ENCODE data around the gene CPNE5.
A peak's percentile ranks its signal among the peaks of the same experiment; 100 is the strongest.

The CPNE5 gene

DNA sequence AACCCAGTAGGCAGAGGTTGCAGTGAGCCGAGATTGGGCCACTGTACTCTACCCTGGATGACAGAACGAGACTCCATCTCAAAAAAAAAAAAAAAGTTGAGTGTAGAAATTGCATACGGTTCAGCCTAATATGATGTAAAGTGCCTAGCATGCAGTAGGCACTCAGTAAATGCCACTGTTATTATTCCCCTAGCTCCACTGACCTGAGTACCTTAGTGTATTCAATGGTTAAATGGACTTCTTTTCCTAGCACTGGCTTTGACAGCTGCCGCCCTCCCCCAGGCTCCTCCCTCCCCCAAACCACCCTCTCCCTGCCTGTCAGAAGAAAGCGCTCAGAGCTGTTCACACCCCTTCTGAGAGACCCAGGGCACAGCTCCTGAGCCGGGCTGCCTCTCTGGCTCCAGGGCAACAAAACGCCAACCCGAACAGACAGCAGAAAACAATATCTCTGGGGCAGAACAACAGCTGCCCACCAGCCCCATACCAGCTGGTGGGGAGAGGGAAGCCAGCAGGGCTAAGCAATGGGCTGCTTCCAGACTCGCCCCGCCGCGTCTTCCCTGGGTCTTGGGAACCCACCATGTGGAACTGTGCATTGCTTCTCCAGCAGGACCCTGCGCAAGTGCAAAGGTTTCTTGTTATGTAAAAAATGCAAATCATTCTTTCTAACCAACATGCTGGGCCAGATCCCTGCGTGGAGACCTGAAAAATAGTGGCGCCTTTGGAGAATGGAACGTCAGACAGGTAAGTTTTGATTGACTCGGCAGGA lies 4.5 kb downstream of the CPNE5 start:
- DNase-seq (ENCODE audit: low spot score), result peak; percentile 68

DNA sequence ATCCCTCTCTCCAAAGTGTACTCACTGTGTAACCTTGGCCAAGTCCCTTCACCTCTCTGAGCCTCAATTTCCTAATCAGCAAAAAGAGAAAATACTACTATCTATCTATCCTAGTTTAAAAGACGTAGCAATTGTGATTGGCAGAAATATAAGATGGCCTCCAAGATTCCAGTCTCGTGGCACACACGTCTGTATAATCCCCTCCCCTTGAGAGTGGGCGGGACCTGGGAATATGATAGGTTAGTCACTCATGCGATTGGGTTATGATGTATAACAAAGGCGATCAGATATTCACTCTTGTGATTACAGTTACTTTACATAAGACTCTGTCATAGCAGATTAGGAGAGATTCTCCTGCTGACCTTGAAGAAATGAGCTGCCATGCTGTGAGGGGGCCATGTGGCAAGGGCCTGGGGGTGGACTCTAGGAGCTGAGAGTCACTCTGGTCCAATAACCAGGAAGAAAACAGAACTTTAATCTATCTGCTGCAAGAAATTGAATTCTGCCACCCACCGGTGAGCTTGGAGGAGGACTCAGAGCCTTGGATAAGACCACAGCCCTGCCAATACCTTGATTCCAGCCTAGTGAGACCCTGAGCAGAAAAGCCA lies 6.0 kb downstream of the CPNE5 start:
- DNase-seq (ENCODE audit: low spot score), result no peak

DNA sequence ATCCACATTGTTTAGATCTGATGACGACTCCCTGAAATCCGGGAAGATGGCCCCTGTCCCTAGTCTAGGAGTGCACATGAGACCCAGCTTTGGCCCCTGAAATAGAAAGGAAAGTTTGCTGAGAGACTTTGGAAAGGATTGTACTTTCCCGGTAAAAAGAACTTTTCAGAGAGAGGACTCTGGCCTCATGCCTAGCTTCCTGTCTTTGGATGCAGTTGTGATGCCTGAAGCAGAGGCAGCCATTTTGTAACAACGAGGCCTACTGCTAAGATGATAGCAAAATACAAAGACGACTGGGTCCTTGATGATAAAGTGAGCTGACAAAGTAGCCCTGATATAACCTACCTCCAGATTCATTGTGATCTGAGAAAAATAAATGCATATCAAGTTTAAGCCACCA lies 6.9 kb downstream of the CPNE5 start:
- no peak for DNase-seq (ENCODE audit: low spot score)

DNA sequence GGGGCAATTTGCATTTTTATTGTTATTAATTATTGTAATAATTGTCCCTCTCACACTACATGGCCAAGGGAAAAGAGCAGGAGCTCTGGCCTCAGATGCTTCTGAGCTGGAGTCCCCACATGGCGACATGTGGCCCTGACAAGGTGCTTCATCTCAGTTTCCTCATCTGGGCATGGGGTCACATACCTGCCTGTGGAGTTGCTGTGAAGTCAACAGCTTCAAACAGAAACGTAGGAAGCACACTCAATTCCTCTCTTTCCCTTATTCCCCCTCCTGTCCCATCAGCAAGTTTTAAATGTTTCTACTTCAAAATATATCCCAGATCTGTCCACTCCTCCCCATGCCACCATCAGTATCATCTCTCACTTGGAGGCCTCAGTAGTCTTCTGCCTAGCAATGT lies 8.7 kb downstream of the CPNE5 start:
- DNase-seq (ENCODE audit: low spot score), result no peak

DNA sequence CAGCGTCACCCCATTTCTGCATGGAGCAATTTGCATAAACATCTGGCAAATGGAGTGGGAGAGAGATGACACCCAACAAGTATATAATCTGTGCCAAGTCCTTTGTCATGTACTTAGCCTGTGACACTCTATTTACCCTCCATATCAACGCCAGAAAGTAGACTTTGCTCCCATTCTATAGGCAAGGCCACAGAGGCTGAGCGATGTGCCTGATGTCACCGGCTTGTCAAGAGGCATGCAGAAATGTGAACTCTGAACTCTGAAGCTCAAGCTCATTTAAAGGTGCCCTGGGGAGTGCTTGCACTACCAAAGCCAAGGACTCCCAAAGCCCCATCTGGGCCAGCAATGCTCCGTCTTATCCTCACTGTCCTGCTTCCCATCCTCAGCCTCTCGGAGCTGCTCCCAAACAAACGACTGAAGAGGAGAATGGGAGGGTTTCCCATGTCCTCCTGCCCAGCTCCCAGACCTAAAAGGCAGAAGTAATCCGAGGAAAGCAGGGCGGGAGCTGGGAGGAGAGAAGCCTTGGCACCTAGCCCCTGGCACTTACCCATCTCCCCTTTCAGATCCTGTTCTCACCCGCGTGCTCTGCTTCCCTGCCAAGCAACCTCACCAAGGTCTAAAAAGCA lies 9.2 kb downstream of the CPNE5 start:
- peak; percentile 45 for DNase-seq (ENCODE audit: low spot score)

DNA sequence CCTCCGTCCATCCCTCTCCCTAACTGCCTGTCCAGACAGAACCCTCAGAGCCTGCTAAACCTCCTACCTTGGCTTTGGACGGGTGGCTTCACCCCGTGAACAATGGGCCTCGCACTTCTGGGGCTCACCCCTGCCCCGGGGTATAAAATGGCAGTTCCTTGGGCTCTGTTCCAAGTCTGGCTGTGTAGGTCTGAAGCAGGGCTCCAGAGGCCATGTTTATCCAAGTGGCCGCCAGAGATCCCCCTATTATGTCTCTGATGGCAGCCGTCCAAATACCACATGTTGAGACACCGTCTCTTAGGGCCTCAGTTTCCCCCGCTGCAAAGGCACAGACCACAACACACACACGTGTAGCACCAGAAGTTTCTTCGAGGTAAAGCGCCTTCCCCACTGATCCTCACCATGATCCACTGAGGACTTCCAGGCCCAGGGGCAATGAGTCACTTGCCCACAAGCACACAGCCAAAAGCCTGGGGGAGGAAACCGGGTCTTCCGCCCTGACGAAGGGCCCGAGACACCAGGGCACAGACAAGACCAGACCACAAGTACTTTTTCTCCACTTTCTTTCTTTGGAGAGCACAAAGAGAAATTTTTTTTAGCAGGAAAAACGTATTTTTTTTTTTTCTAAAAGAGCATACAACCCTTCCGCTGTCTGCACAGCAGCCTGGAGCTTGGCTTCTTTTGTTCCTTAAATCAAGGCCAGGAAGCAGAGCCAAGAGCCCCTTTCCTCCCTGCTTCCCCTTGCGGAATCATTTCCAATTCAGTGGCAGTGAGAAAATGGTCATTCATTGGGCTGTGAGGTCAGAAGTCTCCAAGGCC lies 11.8 kb downstream of the CPNE5 start:
- DNase-seq (ENCODE audit: low spot score), result no peak

DNA sequence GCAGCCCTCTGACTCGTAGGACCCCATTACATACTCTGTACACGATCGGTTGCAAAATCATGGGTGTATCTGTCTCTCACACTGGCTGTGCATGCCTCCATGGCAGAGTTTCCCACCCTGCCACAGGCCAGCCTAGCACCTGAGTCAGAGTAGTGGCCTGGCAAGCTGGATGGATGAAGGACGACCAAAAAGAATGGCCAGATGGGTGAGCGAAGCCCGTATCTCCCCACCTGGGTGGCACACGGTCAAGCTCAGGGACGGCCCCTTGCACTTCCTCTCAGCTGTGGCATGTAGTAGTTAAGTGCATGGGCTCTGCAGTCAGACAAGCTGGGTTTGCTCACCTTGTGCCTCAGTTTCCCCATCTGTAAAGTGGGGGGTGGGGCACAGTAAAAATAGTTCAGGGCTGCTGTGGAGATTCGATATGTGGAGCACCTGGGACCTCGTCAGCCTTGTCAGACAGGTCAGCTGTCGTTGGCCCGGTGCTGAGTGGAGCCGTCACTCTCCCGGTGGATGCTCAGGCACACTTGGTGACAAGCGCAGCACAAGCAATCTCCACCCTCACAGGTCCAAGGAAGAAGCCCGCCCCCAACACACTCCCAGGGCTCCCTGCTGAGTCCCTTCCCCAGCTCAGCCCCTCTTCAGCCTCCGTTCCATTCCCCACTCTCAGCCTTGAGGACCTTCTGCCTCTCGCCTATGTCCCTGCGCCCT lies 12.6 kb downstream of the CPNE5 start:
- DNase-seq (ENCODE audit: low spot score), result no peak

DNA sequence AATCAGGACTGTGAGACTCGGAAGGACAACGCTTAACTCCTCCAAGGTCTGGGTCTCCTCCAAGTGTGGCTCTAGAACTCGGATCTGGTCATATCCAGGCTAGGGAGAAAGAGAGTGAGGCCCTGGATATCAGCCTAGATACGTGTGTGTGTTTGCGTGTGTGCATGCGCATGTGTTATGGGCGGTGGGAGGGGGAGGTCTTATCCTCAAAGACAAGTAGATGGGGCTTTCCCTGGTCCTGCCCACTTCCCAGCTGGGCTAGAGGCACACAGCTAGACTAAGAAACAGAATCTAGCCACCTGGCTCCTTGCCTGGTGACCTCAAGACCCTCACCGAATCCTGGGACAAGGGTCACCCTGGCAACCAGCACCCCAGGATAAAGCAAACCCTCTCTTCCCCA lies 13.2 kb downstream of the CPNE5 start:
- DNase-seq (ENCODE audit: low spot score), result no peak

DNA sequence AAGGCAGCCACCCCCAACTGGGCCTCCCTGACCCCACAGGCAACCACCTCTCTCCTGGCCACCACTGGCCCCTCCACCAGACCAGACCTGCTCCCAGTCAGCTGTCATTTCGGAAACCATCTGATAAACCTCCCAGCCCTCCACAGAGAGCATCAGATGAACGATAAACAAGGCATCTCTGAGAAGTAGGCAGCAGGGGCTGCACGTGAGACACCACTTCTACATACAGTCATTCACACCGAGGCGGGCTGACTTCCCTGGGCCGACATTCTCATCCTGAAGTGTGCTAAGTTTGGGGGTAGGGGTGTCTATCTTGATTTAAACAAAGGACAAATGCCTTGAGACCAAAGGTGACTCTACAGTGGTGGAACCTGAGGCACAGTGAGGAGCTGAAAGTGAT lies 13.8 kb downstream of the CPNE5 start:
- no peak for DNase-seq (ENCODE audit: low spot score)

DNA sequence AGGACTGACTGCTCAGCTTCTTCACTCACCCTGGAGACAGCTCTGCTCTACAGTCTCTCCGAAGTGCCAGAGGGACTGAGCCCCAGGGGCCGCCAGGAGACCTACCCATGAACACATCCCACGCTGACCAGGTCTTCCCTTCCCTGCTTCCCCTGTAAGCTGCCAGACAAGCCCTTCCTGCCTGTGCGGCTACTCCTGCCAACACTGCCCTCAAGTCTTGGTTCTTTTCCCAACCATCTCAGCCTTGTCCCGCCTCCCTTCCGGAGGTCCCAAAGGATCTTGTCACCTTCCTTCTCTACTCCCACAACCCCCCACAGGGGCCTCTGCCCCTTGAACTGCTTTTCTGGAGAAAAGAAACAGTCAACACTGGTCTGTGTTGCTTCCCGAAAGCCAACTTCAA lies 15.0 kb downstream of the CPNE5 start:
- no peak for DNase-seq (ENCODE audit: low spot score)

DNA sequence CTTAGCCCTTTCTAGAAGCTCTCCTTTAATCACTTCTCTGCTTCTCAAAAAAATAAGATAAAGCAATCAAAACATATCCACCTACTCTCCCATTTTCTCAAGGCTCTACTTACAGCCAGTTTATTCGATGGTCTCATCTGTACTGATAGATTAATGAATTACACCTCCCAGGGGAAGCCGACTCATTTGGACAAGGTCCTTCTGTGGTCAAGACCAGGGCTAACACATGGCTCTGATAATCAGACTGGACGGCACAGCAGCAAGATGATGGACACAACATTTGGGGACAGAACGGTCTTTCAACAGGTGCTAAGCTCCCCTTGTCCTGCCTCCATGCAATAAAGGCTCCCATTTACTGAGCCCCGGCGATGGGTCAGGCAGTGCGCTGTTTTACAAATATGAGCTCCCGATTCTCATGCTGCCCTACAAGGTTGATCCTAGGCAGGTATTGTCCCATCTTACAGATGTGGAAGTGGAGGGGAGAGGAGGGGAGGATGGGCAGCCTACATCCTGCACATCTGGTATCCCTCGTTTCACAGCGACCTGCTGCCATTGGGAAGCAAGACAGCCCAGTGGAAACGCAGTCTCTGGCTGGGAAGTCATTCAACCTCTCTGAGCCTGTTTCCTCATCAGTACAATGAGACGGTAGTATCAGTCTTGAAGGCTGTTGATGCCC lies 15.7 kb downstream of the CPNE5 start:
- DNase-seq (ENCODE audit: low spot score), result no peak

DNA sequence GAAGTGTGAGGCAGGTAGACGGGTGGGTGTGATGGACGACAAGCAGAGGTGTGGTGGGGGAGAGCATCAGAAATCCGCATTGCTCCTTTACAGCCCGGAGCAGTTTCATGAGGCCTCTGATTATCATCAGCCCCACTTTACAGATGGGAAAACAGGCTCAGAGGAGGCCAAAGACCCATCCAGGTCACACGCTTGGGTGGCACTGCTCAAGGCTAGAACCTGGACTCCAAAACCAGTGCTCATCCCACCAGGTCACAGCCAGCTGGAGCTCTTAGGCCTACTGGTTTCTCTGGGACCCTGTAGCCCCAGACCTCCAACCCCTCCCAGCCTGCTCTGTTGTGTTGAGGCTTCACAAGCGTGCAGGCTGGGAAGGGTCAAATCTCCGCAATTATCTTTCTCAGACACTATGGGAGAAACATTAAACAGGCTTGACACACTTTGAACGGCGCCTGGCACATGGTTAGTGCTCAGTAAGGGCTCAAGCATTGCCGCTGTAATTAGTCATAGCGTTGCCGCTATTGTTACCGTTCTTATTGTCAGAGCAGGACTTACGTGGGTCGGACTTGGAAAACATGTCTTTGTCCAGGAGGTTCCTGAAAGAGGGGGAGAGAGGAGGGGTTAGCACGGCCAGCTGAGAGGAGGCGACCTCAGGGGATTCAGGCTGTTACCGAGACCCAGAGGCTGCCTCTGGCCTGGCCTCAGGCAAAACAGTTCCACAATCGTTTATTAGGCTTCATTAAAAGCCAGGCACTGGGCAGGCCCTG lies 16.6 kb downstream of the CPNE5 start:
- DNase-seq (ENCODE audit: low spot score), result no peak

DNA sequence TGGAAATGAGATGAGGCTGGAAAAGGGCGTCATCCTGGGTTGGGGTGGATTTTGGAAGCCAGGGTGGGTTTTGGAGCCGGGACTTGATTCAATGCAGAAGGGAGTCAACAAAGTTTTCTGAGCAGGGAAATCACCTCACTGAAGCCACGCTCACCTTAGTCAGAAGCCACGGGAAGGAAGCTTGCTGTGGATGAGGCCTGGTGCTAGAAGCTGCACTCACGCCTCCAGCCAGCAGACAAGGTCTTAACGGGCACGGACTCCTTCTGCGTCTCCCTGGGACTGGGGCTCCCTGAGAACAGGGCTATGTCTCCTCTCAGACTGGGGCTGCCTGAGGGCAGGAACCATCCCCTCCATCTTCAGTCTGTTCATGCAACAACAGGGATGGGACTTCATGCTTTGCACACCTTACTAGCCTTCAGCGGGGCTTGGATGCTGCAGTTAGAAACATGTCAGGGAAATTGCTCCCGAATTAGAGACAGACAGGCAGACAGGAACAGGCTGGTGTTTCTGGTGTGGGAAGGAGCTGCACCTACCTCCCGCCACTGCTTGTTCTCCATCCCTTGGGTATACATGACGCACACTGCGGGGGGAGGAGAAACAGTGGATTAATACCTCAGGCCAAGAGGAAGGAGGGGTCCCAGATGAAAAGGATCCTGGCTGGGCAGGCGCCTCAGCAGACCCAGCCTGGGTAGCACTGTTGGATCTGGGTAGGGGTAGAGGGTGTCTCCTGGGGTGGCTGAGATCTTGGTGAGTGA lies 17.5 kb downstream of the CPNE5 start:
- no peak for DNase-seq (ENCODE audit: low spot score)

DNA sequence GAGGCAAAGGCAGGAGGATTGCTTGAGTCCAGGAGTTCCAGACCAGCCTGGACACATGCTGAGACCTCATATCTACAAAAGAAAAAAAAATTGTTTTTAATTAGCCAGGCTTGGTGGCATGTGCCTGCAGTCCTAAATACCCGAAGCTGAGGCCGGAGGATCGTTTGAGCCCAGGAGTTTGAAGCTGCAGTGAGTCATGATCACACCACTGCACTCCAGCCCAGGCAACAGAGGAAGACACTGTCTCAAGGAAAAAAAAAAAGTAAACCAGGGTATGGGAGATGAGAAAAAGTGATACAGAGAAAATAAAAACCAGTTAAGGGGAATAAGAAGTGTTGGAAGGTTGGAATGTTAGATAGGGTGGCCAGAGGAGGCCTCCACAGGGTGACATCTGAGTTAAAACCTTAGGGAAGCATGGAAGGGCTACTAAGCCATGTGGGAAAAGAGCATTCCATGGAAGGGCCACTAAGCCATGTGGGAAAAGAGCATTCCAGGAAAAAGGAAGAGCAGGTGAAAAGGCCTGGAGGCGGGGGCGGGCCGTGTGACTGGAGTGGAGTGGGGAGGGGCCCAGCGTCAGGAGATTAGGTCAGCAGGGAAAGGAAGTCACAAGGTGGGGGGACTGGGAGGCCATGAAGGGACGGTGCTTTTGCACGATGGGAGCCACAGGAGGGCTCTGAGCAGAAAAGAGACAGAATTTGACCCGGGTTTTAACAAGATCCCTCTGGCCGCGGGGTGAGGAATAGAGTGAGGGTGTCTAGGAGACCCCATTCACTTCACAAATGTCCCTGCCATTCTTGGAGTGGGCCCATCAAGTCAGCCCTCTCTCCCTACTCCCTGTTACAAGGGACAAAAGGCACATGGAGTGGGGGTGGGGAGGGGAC lies 18.3 kb downstream of the CPNE5 start:
- peak; percentile 66 for DNase-seq (ENCODE audit: low spot score)

DNA sequence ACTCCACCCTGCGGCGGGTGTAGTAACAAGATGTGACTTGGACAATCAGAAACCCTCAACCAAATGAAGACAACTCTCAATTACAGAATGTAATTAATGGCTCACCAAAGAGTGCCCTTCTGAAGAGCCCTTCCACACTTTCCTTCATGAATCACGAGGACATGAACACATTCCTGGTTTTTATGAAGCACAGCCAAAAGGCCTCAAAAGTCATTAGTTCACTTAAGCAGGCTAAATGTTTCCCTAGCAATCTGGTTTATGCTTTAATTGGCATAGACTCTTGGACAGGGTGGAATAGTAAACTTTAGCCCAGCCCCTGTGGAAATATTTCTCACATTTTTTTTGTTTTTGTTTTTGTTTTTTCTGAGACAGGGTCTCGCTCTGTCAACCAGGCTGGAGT lies 20.5 kb downstream of the CPNE5 start:
- no peak for DNase-seq (ENCODE audit: low spot score)

DNA sequence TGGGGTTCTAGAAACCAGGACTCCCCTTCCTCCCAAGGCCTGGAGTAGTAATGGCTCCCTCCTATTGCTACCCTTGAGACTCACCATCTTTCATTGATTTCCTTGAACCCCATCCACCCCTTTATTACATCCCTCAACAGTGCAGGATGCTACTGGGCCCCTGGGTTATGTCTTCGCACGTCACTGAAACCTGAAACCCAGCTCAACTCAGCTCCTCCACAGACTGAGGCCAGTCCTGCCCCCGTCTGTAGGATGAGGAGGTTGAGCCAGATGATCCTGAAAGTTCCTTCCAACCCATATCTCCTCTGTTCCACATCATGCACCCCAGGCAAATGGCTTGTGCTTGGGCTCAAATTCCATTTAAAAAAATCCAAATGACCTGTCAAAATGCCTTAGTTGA lies 21.4 kb downstream of the CPNE5 start:
- no peak for DNase-seq (ENCODE audit: low spot score)

DNA sequence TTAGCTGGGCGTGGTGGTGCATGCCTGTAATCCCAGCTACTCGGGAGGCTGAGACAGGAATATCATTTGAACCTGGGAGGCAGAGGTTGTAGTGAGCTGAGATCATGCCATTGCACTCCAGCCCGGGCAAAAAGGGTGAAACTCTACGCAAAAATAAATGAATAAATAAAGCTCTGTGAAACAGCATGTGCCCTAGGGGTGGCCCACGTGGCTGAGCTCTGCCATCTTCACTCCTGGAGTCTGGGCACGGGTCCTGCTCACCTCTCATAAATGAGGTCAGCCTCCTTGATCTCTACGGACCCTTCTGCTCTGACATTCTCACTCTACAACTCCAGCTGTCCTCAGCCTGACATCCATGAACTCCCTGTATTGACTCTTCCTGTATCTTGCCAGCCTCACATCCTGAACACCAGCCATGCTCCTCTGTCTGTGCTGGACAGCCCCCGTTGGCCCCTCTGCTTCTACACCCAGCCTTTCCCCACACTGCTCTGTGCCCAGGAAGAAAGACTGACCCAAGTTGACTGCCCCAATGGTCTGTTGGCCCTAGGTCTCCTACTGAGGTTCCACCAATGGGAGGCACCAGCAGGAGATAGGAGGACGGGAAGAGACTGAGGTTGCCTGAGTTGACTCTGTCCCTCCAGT lies 21.9 kb downstream of the CPNE5 start:
- DNase-seq (ENCODE audit: low spot score), result no peak

DNA sequence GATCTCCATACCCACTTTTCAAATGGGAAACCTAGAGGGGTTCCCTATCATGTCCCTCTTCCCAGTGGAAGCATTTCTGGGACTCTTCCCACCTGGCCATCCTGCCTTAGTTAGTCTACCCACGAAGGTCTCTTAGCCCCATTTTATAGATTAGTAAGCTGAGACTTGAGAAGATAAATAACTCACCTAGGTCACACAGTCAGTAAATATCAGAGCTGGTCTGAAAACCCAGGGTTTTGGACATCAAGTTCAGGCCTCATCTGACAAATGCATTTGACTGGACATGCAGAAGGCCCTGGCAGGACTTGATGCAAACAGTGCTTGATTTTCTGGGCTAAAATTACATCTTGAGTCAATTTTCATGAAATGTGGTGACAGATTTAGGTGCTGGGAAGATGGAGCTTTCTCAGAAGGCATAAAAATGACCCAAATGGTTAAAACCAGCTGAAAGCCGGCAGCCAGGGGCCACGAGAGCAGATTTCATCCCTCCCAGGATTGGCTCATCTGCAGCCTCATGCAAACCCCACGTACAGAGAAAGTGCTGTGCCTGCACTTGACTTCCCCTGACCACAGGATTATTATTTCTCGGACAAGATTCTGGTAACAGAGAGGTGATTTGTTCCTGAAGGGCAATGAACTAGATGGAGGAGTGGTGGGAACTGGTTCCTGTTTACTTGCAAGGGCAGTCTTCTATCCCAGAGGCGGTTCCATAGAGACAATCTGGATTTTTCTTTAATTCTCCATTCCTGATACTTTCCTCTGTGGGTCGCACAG lies 23.1 kb downstream of the CPNE5 start:
- no peak for DNase-seq (ENCODE audit: low spot score)

Measured in iPS-NIHi11 (cell line).